NCI-H1105 (cell line): ENCODE data around the gene NPLOC4.
"Not testable (repeated sequence)": the region's sequence is repeated elsewhere in the genome, so short reads cannot be mapped to it uniquely, and the experiment has no call there.

Experiments used
- DNase-seq: peaks from one replicate; lab custom pipeline; 2025; lab: John Stamatoyannopoulos, UW

The NPLOC4 gene

GRCh38 chr17:81533339-81534141 lies 103.4 kb downstream of the NPLOC4 start:
- no peak for DNase-seq

- DNase-seq, result no peak
Measured at GRCh38 chr17:81532490-81533287, 104.2 kb downstream of the NPLOC4 start.

DNA sequence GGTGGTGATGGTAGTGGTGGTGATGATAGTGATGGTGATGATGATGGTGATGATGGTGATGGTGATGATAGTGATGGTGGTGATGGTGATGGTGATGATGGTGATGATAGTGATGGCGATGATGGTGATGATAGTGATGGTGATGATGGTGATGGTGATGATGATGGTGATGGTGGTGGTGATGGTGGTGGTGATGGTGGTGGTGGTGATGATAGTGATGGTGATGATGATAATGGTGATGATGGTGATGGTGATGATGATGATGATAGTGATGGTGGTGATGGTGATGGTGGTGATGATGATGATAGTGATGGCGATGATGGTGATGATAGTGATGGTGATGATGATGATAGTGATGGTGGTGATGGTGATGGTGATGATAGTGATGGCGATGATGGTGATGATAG lies 104.9 kb downstream of the NPLOC4 start:
- DNase-seq, result not testable (repeated sequence)

- DNase-seq, result not testable (repeated sequence)
Measured at GRCh38 chr17:81531013-81531412, 105.9 kb downstream of the NPLOC4 start.

GRCh38 chr17:81529437-81529803 lies 107.5 kb downstream of the NPLOC4 start:
- no peak for DNase-seq

DNA sequence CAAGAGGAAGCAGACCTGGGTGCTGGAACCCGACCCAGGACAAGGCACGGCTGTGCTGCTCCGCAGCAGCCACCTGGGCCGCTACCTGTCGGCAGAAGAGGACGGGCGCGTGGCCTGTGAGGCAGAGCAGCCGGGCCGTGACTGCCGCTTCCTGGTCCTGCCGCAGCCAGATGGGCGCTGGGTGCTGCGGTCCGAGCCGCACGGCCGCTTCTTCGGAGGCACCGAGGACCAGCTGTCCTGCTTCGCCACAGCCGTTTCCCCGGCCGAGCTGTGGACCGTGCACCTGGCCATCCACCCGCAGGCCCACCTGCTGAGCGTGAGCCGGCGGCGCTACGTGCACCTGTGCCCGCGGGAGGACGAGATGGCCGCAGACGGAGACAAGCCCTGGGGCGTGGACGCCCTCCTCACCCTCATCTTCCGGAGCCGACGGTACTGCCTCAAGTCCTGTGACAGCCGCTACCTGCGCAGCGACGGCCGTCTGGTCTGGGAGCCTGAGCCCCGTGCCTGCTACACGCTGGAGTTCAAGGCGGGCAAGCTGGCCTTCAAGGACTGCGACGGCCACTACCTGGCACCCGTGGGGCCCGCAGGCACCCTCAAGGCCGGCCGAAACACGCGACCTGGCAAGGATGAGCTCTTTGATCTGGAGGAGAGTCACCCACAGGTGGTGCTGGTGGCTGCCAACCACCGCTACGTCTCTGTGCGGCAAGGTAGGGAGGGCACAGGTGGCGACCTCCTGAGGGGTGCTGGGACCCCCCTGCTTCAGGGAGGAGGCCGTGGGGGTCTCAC lies 108.1 kb downstream of the NPLOC4 start:
- no peak for DNase-seq

- no peak for DNase-seq
Measured at GRCh38 chr17:81528384-81528650, 108.6 kb downstream of the NPLOC4 start.

GRCh38 chr17:81527591-81528383 lies 109.1 kb downstream of the NPLOC4 start, which contains the start of gene FSCN2:
FSCN2 (plus strand) TSS chr17:81528377; CDS start chr17:81528532, 155 bp downstream.
- no peak for DNase-seq

- DNase-seq, result no peak
Measured at GRCh38 chr17:81526662-81527571, 110.0 kb downstream of the NPLOC4 start.

DNA sequence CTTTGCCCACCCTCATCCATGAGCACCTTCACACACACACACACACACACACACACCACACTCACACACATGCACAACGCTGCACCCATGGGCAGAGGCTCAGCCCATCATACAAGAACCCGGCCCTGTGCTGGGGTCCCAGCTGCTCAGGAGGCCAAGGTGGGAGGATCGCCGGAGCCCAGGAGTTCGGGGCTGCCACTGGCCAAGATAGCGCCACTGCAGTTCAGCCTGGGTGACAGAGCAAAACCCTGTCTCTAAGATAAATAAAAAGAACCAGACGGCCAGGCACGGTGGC lies 112.1 kb downstream of the NPLOC4 start:
- DNase-seq, result no peak

GRCh38 chr17:81524039-81524864 lies 112.7 kb downstream of the NPLOC4 start:
- no peak for DNase-seq

GRCh38 chr17:81523402-81524038 lies 113.4 kb downstream of the NPLOC4 start:
- peak; percentile 40 for DNase-seq

DNA sequence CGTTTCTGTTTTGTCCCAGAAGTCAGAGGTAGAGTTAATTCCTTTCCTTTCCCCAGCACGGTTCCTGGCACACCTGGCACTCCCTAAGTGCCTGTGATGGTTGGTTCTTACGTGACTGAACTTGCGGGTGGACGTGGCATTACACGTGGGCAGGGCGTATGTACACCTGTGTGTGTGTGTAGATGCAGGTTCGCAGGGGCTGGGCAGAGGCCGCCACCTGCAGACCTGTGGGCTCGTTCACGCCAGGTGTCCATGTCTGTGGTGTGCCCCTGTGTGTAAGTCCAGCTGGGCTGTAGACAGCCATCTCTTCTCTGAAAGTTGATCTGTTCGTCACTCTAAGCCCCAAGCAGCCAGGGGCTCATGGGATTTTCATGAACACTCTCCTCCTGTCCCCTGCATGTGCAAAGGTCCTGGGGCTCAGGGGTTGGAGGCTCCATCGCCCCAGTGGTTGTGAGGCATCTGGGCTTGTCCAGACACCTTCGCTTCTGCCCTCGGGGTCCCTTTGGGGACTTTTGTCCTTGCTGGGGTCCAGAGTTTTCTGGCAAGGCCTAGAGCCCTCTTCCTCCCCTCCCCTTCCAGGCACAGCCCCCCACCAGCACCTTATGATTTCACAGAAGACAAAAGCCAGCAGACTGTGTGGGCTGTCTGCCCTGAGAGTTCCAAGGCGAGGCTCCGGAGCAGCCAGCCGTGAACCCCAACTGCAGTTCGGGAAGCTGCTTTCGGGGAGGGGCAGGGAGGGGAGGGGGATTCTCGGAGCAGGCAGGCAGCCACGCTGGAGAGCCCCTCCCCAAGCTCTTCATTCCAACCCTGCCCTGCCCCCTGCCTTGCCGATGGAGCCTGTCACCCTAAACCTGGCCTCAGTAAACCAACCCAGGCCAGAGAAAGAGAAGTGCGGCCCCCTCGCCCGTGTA lies 114.2 kb downstream of the NPLOC4 start:
- DNase-seq, result no peak

GRCh38 chr17:81520021-81520901 lies 116.7 kb downstream of the NPLOC4 start:
- DNase-seq, result no peak

- peak; percentile 56 for DNase-seq
Measured at GRCh38 chr17:81519284-81520020, 117.5 kb downstream of the NPLOC4 start.

DNA sequence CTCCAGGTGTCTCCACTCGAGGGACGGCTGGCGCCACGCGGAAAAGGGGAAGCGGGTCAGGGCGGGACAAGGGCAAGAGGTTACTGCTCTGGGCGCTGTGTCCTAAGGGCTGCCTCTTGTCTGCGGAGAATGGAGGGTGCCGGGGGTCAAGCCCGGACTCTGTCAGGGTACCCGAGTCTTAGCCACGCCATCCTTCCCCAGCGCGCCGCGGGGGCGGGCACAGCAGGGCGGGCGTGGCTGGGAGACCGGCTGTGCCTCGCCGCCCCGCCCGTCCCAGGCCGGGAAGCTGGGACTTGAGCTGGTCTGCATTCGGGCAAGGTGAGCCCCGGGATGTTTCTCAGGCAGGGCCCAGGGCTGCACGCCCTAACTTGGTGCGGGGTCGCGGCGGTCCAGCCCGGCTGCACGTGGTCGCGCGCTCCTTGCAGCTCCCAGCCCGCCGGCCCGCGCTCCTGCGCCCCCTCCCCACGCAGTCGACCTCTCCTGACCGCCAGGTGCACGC lies 118.1 kb downstream of the NPLOC4 start:
- no peak for DNase-seq
